C4-2B (cell line): Measurements from ENCODE around the gene ARL8B.
A peak's percentile ranks its signal among the peaks of the same experiment; 100 is the strongest.
"Not testable (repeated sequence)": the region's sequence is repeated elsewhere in the genome, so short reads cannot be mapped to it uniquely, and the experiment has no call there.

Experiments used
- H3K27ac ChIP-seq: fragments of 450-650 bp; 2 replicates; pipeline ENCODE4 v1.5.1; 2017
- CTCF ChIP-seq: fragments of 450-650 bp; conservative IDR thresholded peaks from 2 replicates; pipeline ENCODE4 v1.5.1; 2017; ENCODE audit warnings: mild to moderate bottlenecking
- ZFX ChIP-seq: fragments of 450-650 bp; IDR thresholded peaks from 2 replicates; pipeline ENCODE4 v1.6.1; 2017

Gene ARL8B

GRCh38 chr3:5112043-5112442, 10.0 kb upstream of the ARL8B start:
- H3K27ac ChIP-seq, result no peak overlapping the region
- TF ChIP-seq CTCF (no peak), ZFX (no peak)

GRCh38 chr3:5113726-5114125, 8.4 kb upstream of the ARL8B start:
- H3K27ac ChIP-seq, result not testable (repeated sequence)

- TF ChIP-seq CTCF (no peak), ZFX (no peak)
- no peak overlapping the region for H3K27ac ChIP-seq
Observed at GRCh38 chr3:5115506-5116162, 6.5 kb upstream of the ARL8B start.

- TF ChIP-seq ZFX, result no peak
- TF ChIP-seq CTCF, result no peak
- no peak overlapping the region for H3K27ac ChIP-seq
Observed at GRCh38 chr3:5116538-5116937, 5.6 kb upstream of the ARL8B start.

DNA sequence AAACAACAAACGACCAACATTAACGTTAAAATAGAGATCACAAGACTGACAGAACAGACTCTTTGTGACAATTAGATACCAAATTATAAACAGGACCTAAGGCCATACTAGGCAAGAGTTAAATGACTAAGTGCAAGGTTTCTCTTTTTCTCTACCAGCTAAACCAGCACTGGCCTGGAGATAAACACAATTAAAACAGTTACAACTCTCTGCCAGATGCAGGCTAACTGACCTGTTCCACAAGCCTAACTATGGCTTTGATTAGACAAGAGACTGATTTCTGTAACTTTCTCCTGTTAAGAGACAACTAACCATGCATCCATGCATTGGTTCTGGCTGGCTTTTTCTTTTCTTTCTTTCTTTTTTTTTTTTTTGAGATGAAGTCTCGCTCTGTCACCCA, 1.6 kb upstream of the ARL8B start:
- H3K27ac ChIP-seq, result no peak overlapping the region
- TF ChIP-seq ZFX, result no peak
- TF ChIP-seq CTCF, result no peak

DNA sequence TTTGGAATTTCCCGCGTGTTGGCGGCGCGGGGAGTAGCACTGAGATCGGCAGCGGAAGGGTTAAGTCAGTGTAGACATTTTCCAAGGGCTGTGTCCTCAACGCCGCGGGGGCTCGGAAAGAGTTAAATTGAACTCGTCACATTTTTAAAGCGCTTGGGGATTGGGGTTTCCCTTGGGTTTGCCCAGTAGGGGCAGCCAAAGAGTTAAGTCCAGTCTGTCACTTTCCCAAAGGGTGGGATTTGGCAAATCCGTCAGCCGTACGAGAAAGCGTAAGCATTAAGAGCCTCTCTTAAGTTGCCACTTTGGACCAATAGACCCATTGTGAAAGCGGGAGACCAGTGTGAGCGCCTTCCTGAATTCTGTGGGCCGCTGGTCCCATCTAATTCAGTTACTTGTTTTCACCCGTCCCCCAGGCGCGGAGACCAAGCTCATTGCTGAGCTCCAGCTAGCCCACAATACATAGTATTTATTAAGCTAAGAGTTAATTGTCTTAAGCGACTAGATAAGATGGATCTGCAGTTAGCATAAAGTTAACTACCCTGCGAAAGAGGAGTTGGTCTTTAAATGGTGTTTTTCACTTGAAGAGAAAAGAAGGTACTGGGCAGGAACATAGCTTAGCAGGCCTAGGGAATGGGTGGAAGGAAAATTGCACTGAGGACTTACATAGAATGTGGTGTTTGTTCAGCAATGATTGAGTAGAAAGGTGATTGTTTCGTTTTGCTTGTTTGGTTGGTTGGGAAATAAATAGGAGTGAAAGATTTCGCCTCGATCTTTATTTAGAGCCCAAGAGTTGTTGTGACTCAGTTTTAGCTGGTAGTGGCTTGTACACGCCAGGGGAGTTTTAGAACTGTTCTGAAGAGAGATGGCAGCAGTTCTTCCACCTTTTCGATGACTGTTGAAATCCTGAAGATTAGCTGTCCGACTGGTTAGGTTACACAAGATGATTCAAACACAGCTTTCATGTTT, 932 bp downstream of the ARL8B start:
- peak overlapping the region; percentile 84 for H3K27ac ChIP-seq
- TF ChIP-seq ZFX (no peak), CTCF (no peak)

GRCh38 chr3:5123937-5124336, 1.8 kb downstream of the ARL8B start:
- H3K27ac ChIP-seq, result peak overlapping the region; percentile 84
- no peak for TF ChIP-seq CTCF
- no peak for TF ChIP-seq ZFX
